T-helper 1 cell treated with Interleukin-12 subunit alpha and Interleukin-12 subunit beta and Interleukin-4 antibody, amounts not matched to agents 30 μg/mL and 1 μg/mL, for 36 hours (primary cell): ENCODE measurements around the gene KCNN1.

Source experiments
- H3K27ac Mint-ChIP-seq: one replicate; pipeline ENCODE4 v1.8.0; 2021; ENCODE audit warnings: mild to moderate bottlenecking, mixed read lengths
- H3K27me3 Mint-ChIP-seq: one replicate; pipeline ENCODE4 v1.8.0; 2021; ENCODE audit warnings: low read depth, mixed read lengths
- H3K36me3 Mint-ChIP-seq: one replicate; pipeline ENCODE4 v1.8.0; 2021; ENCODE audit warnings: low read depth, mixed read lengths
- H3K4me1 Mint-ChIP-seq: one replicate; pipeline ENCODE4 v1.8.0; 2021; ENCODE audit warnings: low read depth, mixed read lengths
- H3K4me3 Mint-ChIP-seq: one replicate; pipeline ENCODE4 v1.8.0; 2021; ENCODE audit warnings: mild to moderate bottlenecking, moderate library complexity, mixed read lengths
- H3K9me3 Mint-ChIP-seq: one replicate; pipeline ENCODE4 v1.8.0; 2021; ENCODE audit warnings: mixed read lengths

KCNN1 gene

DNA sequence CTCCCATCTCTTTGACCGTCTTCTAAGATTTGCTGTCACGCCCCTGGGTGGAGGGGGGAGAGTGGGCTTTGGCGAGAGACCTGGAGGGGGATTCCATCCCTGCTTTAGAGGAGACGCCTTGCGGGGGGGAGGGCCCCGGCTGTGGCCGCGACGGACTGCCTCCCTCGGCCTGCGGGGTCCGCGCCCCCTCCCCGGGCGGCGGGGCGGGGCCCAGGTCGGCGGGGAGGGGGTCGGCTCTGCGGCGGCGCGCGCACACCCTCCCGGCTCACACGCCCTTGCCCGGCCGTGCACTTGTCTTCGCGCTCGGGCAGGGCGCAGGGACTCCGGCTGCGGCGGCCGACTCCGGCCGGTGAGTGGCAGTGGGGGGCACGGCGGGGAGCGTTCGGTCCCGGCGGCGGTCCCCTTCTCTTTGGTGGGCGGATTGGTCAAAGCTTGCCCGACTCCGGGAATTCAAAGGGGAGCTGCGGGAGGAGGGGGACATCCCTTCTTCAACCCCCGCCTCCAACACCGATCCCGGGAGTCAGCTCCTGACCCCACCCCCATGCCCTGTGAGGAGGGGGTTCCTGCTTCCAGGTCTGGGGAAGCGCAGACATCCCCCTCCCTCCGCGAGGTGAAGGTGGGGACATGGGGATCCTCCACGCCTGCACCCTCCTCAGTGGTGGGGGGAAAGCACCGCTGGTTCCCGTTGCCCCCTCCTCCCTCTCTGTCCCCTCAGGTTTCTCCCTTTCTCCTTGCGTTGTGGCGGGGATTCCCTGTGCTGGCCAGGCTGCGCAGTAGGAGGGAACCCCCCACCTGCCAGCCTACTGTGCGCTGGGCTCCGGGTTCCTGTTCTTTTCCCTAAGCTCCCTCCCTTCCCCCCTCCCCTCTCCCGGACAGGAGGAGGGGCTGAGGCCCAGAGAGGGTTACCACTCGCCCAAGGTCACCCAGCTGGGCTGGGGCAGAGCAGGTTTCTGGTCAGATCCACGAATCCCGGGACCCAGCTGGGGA, 14.6 kb upstream of the KCNN1 start:
- no peaks in the 10 kb centered on the region for H3K36me3 Mint-ChIP-seq
- H3K9me3 Mint-ChIP-seq: no peaks in the 10 kb centered on the region
- H3K27me3 Mint-ChIP-seq: peaks cover 59% of the 10 kb centered on the region
- no peak overlapping the region for H3K27ac Mint-ChIP-seq
- H3K4me1 Mint-ChIP-seq: peaks cover 19% of the 10 kb centered on the region
- H3K4me3 Mint-ChIP-seq: no peak overlapping the region

DNA sequence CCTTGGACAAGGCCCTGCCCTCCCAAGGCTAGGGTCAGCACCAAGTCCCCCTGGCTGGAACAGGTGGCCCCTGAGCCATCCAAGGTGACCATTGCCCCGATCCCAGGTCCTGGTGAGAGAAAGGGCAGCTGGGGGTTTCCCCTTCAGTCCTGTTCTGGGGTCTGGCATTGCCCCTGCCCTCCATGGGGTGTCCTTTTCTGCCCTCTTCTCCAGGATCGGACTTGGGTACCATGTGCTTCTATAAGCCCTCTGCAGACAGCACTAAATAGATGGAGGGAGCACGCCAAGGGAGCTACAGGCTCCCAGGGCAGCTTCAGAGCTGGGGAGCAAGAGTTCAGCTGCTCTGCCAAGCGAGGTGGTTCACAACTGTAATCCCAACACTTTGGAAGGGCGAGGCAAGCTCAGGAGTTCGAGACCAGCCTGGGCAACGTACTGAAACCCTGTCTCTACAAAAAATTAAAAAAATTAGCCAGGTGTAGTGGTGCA, 13.5 kb upstream of the KCNN1 start:
- Mint-ChIP-seq H3K36me3 (no peaks in the 10 kb centered on the region), H3K27me3 (peaks cover 67% of the 10 kb centered on the region), H3K27ac (no peak overlapping the region), H3K4me1 (peaks cover 17% of the 10 kb centered on the region), H3K9me3 (no peaks in the 10 kb centered on the region), H3K4me3 (no peak overlapping the region)

DNA sequence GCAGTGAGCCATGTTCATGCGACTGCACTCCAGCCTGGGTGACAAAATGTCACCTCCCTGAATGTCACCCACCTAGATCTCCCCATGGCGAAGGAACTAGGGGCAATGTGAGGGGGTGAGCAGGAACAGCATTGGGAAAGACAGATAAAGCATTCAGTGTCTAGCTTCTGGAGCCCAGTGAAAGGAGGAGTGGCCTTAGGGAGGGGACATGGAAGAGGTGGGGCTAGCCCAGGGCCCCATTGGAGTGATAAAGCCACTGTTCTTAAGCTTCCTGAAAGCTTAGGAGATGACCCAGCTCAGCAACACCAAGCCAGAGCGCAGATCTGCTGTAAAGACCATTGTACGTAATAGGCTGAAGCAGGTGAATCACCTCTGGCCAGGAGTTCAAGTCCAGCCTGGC, 13.0 kb upstream of the KCNN1 start:
- H3K4me1 Mint-ChIP-seq: peaks cover 15% of the 10 kb centered on the region
- no peaks in the 10 kb centered on the region for H3K9me3 Mint-ChIP-seq
- H3K27ac Mint-ChIP-seq: no peak overlapping the region
- peaks cover 64% of the 10 kb centered on the region for H3K27me3 Mint-ChIP-seq
- H3K4me3 Mint-ChIP-seq: no peak overlapping the region
- H3K36me3 Mint-ChIP-seq: no peaks in the 10 kb centered on the region

DNA sequence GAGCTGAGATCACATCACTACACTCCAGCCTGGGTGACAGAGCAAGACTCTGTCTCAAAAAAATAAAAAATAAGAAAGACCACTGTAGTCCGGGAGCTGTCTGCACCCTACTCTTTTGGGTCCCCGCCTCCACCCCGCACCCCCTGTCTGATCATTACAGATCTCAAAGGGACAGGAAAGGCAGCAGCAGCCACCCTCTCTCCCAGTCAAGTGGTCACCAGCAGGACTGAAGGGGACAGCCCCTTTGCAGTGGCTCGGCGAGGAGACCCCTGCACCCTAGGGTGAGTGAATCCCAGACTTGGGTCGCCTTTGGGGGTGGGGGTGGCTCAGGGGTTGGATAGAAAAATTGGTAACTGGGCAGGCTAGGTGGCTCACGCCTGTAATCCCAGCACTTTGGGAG, 12.5 kb upstream of the KCNN1 start:
- peaks cover 12% of the 10 kb centered on the region for H3K4me1 Mint-ChIP-seq
- no peaks in the 10 kb centered on the region for H3K36me3 Mint-ChIP-seq
- H3K9me3 Mint-ChIP-seq: no peaks in the 10 kb centered on the region
- H3K4me3 Mint-ChIP-seq: no peak overlapping the region
- peaks cover 59% of the 10 kb centered on the region for H3K27me3 Mint-ChIP-seq
- H3K27ac Mint-ChIP-seq: no peak overlapping the region

DNA sequence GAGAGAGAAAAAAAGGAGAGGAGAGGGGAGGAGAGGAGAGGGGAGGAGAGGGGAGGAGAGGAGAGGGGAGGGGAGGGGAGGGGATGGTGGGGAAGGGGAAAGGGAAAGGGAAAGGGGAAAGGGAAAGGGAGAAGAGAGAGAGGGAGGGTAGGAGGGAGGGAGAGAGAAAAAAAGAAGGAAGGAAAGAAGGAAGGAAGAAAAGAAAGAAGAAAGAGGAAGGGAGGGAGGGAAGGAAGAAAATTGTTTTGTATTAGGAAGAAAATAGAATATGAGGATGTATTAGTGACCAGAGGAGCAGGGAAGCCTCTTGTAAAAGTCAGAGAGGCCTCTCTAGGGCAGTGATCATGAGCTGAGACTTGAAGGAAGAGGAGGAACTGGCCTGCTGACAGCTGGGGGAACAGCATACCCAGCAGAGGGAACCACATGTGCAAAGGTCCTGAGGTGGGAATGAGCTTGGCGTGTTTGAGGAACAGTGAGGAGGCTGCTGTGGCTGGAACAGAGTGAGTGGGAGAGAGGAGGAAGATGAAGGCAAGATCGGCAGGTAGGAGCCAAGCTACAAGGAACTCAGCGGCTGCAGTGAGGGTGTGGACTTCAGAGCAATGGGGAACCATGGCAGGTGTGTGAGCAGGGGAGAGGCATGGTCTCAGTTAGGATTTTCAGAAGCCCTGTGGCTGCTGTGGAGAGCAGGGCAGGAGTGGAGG, 9.6 kb upstream of the KCNN1 start:
- Mint-ChIP-seq H3K4me1 (no peaks in the 10 kb centered on the region), H3K27ac (no peak overlapping the region), H3K9me3 (no peaks in the 10 kb centered on the region), H3K4me3 (no peak overlapping the region), H3K27me3 (peaks cover 34% of the 10 kb centered on the region), H3K36me3 (no peaks in the 10 kb centered on the region)

DNA sequence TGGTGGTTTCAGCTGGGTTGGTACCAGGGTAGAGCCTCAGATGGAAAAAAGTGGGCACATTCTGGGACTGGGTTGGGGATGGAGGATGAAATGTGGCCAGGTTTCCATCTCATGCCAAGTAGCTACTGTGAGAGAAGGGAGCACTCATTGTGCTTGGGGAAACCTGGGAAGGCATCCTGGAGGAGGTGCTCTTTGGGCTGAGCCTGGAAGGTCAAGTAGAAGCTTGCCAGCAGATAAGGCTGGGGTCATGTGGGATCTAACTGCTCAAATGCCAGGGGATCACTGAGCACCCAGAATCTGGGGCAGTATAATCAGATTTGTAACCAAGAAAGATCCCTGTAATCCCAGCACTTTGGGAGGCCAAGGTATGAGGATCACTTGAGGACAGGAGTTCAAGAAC, 9.0 kb upstream of the KCNN1 start:
- H3K4me1 Mint-ChIP-seq: no peaks in the 10 kb centered on the region
- no peak overlapping the region for H3K4me3 Mint-ChIP-seq
- no peaks in the 10 kb centered on the region for H3K36me3 Mint-ChIP-seq
- no peak overlapping the region for H3K27ac Mint-ChIP-seq
- peaks cover 29% of the 10 kb centered on the region for H3K27me3 Mint-ChIP-seq
- no peaks in the 10 kb centered on the region for H3K9me3 Mint-ChIP-seq

DNA sequence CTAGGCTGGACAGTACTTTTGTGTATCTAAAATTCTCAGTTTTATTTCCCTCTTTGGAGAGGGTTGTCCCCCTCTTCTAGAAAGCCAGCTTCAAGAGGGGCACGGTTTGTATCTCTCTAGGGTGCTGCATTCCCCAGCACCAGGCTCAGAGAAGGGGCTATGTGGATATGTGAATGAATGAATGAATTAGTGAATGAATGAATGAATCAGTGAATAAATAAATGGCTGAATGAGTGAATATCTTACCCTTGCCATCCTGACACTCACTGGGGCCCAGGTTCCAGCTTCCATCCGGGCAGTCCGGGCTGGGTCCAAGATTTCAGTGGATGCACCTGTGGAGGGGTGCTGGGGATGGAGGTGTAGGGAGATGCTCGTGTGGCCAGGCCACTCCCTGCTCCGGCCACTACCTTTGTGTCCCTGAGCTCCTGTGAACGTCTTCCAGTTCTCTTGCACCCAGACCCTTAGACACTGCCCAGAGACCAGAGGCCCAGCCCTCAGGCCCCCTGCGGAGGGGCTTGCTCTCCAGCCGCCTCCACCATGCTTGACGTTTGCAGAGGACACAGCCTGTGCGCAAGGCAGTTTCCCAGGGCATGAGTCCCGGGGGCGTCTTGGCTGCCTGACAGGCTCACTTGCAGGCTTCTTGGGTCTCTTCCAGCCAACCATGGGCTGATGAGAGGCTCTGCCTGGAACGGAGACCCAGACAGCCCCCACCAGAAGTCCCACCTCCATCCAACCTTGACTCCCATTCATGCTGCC, 2.8 kb upstream of the KCNN1 start:
- Mint-ChIP-seq H3K27me3 (peaks cover 42% of the 10 kb centered on the region), H3K9me3 (no peaks in the 10 kb centered on the region), H3K4me1 (peaks cover 2% of the 10 kb centered on the region), H3K4me3 (no peak overlapping the region), H3K27ac (no peak overlapping the region), H3K36me3 (no peaks in the 10 kb centered on the region)

DNA sequence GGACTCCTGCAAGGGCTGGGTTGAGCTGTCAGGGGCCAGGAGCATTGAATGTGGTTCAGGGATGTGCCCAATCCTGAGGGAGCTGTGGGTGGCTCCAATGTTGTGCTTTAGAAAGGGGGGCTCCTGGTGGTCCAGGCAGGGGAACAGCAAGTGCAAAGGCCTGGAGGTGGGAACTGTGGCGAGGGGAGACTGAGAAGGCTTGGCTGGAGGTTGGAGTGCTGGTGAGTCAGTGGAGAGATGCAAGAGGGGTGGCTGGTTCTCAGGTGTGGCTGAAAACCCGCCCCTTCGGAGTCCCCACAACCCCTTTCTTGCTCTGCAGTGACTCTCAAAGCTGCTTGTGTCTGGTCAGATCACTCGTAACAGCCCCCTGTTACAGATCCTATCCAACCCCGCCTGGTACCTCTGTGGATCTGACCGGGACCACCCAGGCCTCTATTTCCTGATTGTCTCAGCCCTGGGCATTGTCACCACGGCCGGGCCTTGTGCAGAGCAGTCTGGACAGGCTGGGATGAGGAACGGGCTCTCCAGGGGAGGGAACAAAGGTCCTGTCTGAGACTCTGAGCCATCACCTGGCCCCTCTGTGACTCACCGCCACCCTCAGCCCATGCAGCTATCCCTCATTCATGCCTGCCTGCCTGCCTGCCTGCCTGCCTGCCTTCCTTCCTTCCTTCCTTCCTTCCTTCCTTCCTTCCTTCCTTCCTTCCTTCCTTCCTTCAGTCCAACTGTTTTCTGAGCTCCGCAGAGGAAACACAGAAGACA, 1.4 kb upstream of the KCNN1 start:
- H3K4me1 Mint-ChIP-seq: peaks cover 2% of the 10 kb centered on the region
- H3K9me3 Mint-ChIP-seq: no peaks in the 10 kb centered on the region
- no peak overlapping the region for H3K4me3 Mint-ChIP-seq
- H3K27me3 Mint-ChIP-seq: peaks cover 42% of the 10 kb centered on the region
- H3K27ac Mint-ChIP-seq: no peak overlapping the region
- no peaks in the 10 kb centered on the region for H3K36me3 Mint-ChIP-seq

DNA sequence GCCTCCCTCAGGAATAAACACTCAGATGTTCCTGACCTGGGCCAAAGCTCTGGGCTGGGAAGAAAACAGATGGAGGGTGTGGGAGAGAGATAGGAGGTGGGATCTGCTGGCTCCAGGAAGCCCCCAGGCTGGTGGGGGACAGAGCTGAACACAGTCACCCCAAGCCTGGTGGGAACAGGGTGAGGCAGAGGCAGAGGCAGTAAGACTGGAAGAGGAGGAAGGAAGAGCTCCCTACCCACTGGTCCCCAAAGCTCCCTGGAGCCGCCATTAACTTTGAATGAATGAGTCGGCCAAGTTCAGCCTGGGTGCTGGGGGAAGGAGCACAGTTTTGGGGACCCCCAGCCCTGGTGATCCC, 801 bp upstream of the KCNN1 start:
- Mint-ChIP-seq H3K4me3 (no peak overlapping the region), H3K27me3 (peaks cover 42% of the 10 kb centered on the region), H3K9me3 (no peaks in the 10 kb centered on the region), H3K36me3 (no peaks in the 10 kb centered on the region), H3K4me1 (peaks cover 2% of the 10 kb centered on the region), H3K27ac (no peak overlapping the region)

DNA sequence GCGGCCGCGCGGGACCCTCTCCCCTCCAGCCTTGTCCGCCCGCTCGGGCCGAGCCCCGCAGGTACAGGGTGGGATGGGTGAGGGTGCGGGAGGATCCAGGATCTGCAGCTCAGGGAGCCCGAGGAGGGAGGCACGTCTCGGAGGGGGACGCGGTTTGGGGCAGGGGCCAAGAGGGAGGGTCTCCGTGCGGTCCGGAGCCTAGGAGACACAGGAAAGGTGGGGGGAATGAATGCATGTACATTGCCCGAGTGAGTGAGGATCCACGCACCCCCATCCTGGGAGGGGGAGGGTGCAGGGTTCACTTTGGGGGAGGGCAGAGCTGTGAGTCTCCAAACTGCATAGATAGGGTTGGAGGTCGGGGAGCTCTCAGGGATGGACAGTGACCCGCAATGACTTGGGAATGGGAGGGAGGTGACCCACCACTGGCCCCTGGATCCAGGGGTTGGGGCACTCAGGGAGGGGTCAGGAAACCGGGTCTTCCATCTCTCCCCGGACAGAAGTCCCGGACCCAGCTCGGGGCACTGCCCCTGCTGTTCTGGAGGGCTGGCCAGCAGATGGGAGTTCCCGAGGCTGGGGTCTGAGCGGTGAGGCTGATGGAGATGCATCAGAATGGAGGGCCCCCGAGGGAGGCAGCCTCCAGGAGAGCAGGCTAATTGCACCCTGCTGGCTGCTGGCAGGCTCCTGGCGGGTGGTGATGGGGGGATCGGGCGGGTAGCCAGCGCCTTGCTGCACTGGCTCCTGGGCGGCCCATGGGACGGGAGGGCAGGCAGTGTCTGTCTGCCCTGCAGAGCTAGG, 547 bp downstream of the KCNN1 start:
- Mint-ChIP-seq H3K27me3 (peaks cover 42% of the 10 kb centered on the region), H3K4me1 (peaks cover 2% of the 10 kb centered on the region), H3K36me3 (no peaks in the 10 kb centered on the region), H3K27ac (no peak overlapping the region), H3K4me3 (no peak overlapping the region), H3K9me3 (no peaks in the 10 kb centered on the region)

DNA sequence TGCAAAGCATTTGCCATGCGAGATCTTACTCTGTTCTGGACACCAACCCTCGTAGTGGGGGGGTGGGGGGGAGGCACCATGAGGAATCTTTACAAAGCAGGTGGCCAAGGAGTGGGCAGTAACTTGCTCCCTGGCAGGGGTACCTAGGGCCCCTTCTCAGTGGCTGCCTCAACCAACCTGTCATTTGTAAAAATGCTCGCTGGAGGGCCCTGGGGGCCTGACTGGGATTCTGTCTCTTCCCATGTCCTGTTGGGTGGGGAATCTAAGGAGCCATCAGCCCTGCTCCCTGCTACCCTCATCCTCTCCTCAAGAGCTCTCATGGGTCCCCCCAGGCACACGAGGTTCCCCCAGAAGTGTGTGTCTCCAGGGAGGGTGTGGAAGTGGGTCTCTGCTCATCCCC, 1.5 kb downstream of the KCNN1 start:
- no peaks in the 10 kb centered on the region for H3K9me3 Mint-ChIP-seq
- H3K36me3 Mint-ChIP-seq: no peaks in the 10 kb centered on the region
- H3K4me1 Mint-ChIP-seq: peaks cover 2% of the 10 kb centered on the region
- H3K27me3 Mint-ChIP-seq: peaks cover 41% of the 10 kb centered on the region
- H3K27ac Mint-ChIP-seq: no peak overlapping the region
- H3K4me3 Mint-ChIP-seq: no peak overlapping the region

DNA sequence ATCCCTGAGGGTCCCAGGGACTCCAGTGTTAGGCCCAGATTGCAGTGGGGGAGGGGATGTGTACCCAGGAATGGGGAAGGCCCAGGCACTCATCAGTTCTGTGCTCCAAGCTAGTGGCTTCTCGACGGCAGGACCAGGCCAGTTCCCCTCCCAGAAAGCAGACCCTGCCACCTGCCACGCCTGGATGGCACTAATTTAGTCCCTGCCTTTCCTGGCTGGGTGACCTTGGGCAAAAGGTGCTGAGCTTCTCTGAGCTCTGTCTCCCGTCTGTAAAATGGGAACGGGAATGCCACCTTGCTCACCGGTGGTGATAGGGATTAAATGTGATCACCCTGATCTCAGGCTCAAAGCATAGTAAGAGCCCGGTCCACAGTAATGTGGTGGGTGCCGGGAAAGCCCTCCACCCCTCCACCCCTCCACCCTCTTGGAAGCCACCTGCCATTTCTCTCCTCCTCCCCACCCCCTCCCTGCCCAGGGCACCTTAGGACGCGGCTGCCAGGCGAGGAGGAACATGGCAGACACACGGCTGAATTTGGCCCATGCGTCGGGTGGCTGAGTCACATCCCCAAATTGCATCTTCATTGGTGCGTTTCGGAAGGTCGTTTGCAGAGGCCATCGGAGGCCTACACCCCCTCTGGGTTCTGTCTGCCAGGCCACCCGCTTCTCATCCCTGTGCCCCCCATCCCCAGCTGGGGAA, 2.3 kb downstream of the KCNN1 start:
- H3K27me3 Mint-ChIP-seq: peaks cover 32% of the 10 kb centered on the region
- peaks cover 2% of the 10 kb centered on the region for H3K4me1 Mint-ChIP-seq
- no peaks in the 10 kb centered on the region for H3K9me3 Mint-ChIP-seq
- H3K4me3 Mint-ChIP-seq: no peak overlapping the region
- no peak overlapping the region for H3K27ac Mint-ChIP-seq
- H3K36me3 Mint-ChIP-seq: no peaks in the 10 kb centered on the region

DNA sequence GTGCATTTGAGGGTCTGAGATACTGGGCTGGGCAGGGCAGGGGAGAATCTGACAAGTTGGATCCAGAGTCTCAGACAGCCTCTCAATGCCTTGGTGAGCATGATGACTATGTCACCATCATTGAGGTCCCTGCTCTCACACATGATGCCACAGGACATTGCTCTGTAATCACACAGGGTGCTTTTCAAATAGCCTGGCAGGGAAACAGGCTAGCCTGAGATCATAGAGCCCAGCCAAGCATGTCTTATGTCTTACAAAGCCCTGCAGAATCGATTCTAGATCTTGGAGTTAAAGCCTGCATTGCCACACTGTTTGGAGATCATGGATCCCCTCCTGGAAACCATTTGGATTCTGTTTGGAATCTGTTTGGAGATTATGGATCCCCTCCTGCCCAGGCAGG, 5.3 kb downstream of the KCNN1 start:
- Mint-ChIP-seq H3K36me3 (no peaks in the 10 kb centered on the region), H3K4me3 (no peak overlapping the region)

More for the DNA sequence above, 5.3 kb downstream of the KCNN1 start:
- Mint-ChIP-seq H3K27ac (no peak overlapping the region), H3K9me3 (no peaks in the 10 kb centered on the region), H3K27me3 (peaks cover 5% of the 10 kb centered on the region), H3K4me1 (no peaks in the 10 kb centered on the region)
